Spleen (tissue), 11 donors: Measurements from ENCODE around the gene MCF2L. TPM values are rescaled to one million over a fixed set of nuclear protein-coding genes. Genes with fewer than 3 reads are reported as not detected.

Experiments used
- DNase-seq: peaks from one replicate; pipeline ENCODE4 v3.0.0-alpha.2; 2020
- H3K27ac ChIP-seq, 8 donors: fragments of 200-600 bp; sonication (generic) in 7 of 8; 1 replicate in 4 of 8; 2 replicates in 4 of 8; pipeline versions ENCODE4 v1.5.0 to v1.8.0; 2016 to 2021; ENCODE audit warnings: inconsistent platforms in 4 of 8, mild to moderate bottlenecking in 4 of 8, moderate library complexity in 1 of 8
- H3K27me3 ChIP-seq, 7 donors: fragments of 200-600 bp; sonication (generic) in 6 of 7; replicated peaks in 1 of 7; 1 replicate in 4 of 7; 2 replicates in 3 of 7; pipeline versions ENCODE4 v1.5.0 to v1.8.0; 2016 to 2021; ENCODE audit warnings: inconsistent platforms in 3 of 7, mild to moderate bottlenecking in 1 of 7
- H3K36me3 ChIP-seq, 6 donors: fragments of 200-600 bp; sonication (generic) in 5 of 6; 1 replicate in 4 of 6; 2 replicates in 2 of 6; pipeline versions ENCODE4 v1.5.0 to v1.8.0; 2016 to 2021; ENCODE audit warnings: inconsistent platforms in 2 of 6
- H3K4me1 ChIP-seq, 6 donors: fragments of 200-600 bp; sonication (generic) in 5 of 6; 1 replicate in 3 of 6; 2 replicates in 3 of 6; pipeline versions ENCODE4 v1.5.0 to v1.8.0; 2016 to 2021; ENCODE audit warnings: inconsistent platforms in 3 of 6
- H3K4me3 ChIP-seq, 8 donors: fragments of 200-600 bp; sonication (generic) in 7 of 8; 1 replicate in 4 of 8; 2 replicates in 4 of 8; pipeline versions ENCODE4 v1.5.0 to v1.8.0; 2016 to 2021; ENCODE audit warnings: inconsistent platforms in 4 of 8, mild to moderate bottlenecking in 4 of 8, moderate library complexity in 2 of 8
- H3K9me3 ChIP-seq, 8 donors: fragments of 200-600 bp; sonication (generic) in 7 of 8; 1 replicate in 4 of 8; 2 replicates in 4 of 8; pipeline versions ENCODE4 v1.5.0 to v1.8.0; 2016 to 2021; ENCODE audit warnings: inconsistent platforms in 4 of 8
- POLR2A ChIP-seq, 3 donors: fragments of 450-650 bp; IDR thresholded peaks; one replicate each; pipeline ENCODE4 v1.5.1; 2017; ENCODE audit warnings: antibody characterized with exemption in 3 of 3, mild to moderate bottlenecking in 1 of 3
- POLR2AphosphoS5 ChIP-seq, 3 donors: sonication (generic); formaldehyde crosslinking; IDR thresholded peaks; one replicate each; pipeline ENCODE4 v1.5.1; 2017; ENCODE audit warnings: antibody characterized with exemption in 3 of 3
- WGBS, 5 donors: extraction: QIAGEN DNeasy Blood & Tissue Kit in 3 of 5; methylation state at CpG; one replicate each; pipeline versions ENCODE4 v1.1.5 to v1.1.7; 2013 to 2018; 5-methylcytosine and 5-hydroxymethylcytosine counted together
- intact Hi-C: fragments of 100-400 bp; cut with DNase I; formaldehyde crosslinking; loops from one replicate; pipeline ENCODE4 v1.15.0; 2023; ENCODE audit warnings: low total_unique reads
- polyA plus RNA-seq, 3 donors: library from polyadenylated mRNA; stranded (reverse); fragments of 200-250 nt; gene quantifications; one replicate each; pipeline ENCODE4 v1.2.1, GENCODE V29; 2013
- total RNA-seq, 7 donors: library from RNA; depleted of rRNA in 3 of 7; stranded (reverse); fragments of >200 nt in 3 of 7; fragmentation: NEBNext Ultra II Directional in 4 of 7; extraction: Animal tissue kit (Norgen Biotek cat#: 25700) in 4 of 7; gene quantifications; one replicate each; pipeline versions ENCODE4 v1.1.0 to v1.2.1, GENCODE V29; 2016 to 2021
- TF ChIP-seq, protein P1 (sequence below), 11 experiments: fragments of 200-600 bp in 7 of 11; fragments of 450-650 bp in 4 of 11; sonication (generic) in 4 of 11; IDR thresholded peaks in 8 of 11; conservative IDR thresholded peaks in 3 of 11; 1 replicate in 7 of 11; 2 replicates in 4 of 11; pipeline versions ENCODE4 v1.4.0 to v1.8.0; 2016 to 2021; ENCODE audit warnings: antibody characterized with exemption in 11 of 11, inconsistent platforms in 4 of 11, mild to moderate bottlenecking in 1 of 11
- donor health status: healthy with polysubstance abuse.
- donor health status: DM: no; HTN: no; CAD: no; lungs with moderate emphysema.
- donor health status: DM: no; HTN: no; CAD: no.
- donor health status: Bipolar disorder and iron deficiency.
- donor health status: healthy.
- donor health status: DM: no; HTN: no; CAD: no.
- donor health status: DM: yes; HTN: yes; CAD: no.

Gene MCF2L
- total and polyA plus RNA-seq, 10 donors, result 4.3 to 21.4 (median 13.0) TPM

- Histone ChIP-seq H3K9me3 (no peaks in the 10 kb centered on the region), H3K27me3 (peaks cover 0 to 4% (median 0%) of the 10 kb centered on the region in 7 donors), H3K4me3 (no peak overlapping the region), H3K4me1 (no peaks in the 10 kb centered on the region), H3K36me3 (peaks cover 0 to 29% (median 6%) of the 10 kb centered on the region in 6 donors), H3K27ac (no peak overlapping the region)
- WGBS, 5 donors, result 88 to 90% (median 89%) methylated on average over 29 to 30 of the region's 30 CpGs
- intact Hi-C loops, result no loop called here
- no peak for TF ChIP-seq POLR2AphosphoS5 (IDR thresholded peaks at IDR 0.05)
- TF ChIP-seq, protein P1, sequence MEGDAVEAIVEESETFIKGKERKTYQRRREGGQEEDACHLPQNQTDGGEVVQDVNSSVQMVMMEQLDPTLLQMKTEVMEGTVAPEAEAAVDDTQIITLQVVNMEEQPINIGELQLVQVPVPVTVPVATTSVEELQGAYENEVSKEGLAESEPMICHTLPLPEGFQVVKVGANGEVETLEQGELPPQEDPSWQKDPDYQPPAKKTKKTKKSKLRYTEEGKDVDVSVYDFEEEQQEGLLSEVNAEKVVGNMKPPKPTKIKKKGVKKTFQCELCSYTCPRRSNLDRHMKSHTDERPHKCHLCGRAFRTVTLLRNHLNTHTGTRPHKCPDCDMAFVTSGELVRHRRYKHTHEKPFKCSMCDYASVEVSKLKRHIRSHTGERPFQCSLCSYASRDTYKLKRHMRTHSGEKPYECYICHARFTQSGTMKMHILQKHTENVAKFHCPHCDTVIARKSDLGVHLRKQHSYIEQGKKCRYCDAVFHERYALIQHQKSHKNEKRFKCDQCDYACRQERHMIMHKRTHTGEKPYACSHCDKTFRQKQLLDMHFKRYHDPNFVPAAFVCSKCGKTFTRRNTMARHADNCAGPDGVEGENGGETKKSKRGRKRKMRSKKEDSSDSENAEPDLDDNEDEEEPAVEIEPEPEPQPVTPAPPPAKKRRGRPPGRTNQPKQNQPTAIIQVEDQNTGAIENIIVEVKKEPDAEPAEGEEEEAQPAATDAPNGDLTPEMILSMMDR (IDR thresholded peaks at IDR 0.05 in 8 of 11, conservative IDR thresholded peaks at IDR 0.05 in 3 of 11), result no peak
- no peak for TF ChIP-seq POLR2A (IDR thresholded peaks at IDR 0.05)
- peak; percentile 72 for DNase-seq
These were observed 122.3 kb downstream of the MCF2L start for GRCh38 chr13:113091211-113091771.

- TF ChIP-seq, protein P1 (IDR thresholded peaks at IDR 0.05 in 8 of 11, conservative IDR thresholded peaks at IDR 0.05 in 3 of 11), result no peak
- TF ChIP-seq POLR2AphosphoS5 (IDR thresholded peaks at IDR 0.05), result no peak
- TF ChIP-seq POLR2A (IDR thresholded peaks at IDR 0.05), result no peak
These were observed 123.1 kb downstream of the MCF2L start for GRCh38 chr13:113091891-113092775.

DNA sequence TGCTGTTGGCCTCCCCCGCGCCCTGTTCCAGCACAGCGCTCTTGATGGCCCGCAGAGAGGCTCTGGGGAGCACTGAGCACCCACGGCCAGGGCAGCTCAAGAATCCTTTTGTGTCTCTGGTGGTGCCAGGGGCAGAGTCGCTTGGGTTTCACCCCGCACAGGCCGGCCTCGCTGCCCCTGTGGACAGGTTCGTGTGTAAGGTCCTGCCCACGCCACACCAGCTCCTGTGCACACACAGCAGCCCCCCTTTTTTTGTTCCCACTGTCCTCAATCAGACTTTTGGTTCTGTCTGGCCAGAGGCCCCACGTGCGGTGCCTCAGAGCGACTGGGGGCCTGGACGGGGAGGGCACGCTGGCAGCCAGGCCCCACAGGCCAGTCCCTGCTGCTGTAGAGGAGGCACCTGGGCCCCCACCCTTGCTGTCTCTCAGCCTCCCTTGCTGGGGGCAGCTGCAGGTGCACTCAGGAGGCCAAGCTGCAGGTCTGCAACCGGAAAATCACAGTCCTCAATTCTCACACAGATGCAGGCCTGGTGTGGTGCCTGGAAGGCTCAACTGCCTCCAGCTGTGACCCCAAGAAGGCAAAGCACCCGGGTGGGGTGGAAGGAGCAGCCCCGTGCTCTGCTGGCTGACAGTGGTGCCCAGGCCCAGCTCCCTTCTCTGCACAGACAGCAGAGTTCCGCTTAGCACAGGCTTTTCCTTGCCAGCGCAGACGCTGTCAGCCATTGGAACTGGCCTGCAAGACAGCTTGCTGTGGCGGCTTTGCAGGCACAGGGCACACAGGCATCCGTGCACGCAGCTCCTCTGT is 124.0 kb downstream of the MCF2L start:
- Histone ChIP-seq H3K9me3 (no peaks in the 10 kb centered on the region), H3K4me1 (no peaks in the 10 kb centered on the region), H3K36me3 (peaks cover 0 to 23% (median 4%) of the 10 kb centered on the region in 6 donors), H3K27me3 (peaks cover 0 to 4% (median 0%) of the 10 kb centered on the region in 7 donors), H3K27ac (no peak overlapping the region), H3K4me3 (no peak overlapping the region)
- TF ChIP-seq POLR2A (IDR thresholded peaks at IDR 0.05) (no peak), POLR2AphosphoS5 (IDR thresholded peaks at IDR 0.05) (no peak)
- TF ChIP-seq, protein P1 (IDR thresholded peaks at IDR 0.05 in 8 of 11, conservative IDR thresholded peaks at IDR 0.05 in 3 of 11), result no peak
- WGBS, 5 donors, result 83 to 92% (median 91%) methylated on average over 7 to 25 of the region's 25 CpGs
- peak; percentile 51 for DNase-seq
- intact Hi-C loops, result no loop called here

More at GRCh38 chr13:113091891-113092775, 123.1 kb downstream of the MCF2L start:
- WGBS, 5 donors, result 88 to 91% (median 90%) methylated on average over 29 to 33 of the region's 33 CpGs
- Histone ChIP-seq H3K36me3 (peaks cover 0 to 31% (median 6%) of the 10 kb centered on the region in 6 donors), H3K27ac (no peak overlapping the region), H3K9me3 (no peaks in the 10 kb centered on the region), H3K27me3 (peaks cover 0 to 4% (median 0%) of the 10 kb centered on the region in 7 donors), H3K4me1 (no peaks in the 10 kb centered on the region), H3K4me3 (no peak overlapping the region)
- DNase-seq, result peak; percentile 64
- intact Hi-C loops, result no loop called here
